Fibroblast of upper back skin (primary cell): Measurements from ENCODE around the gene C18orf63.

Experiments used
- DNase-seq: peaks from one replicate; pipeline ENCODE4 v3.0.0-alpha.2; 2013

C18orf63 gene

GRCh38 chr18:74331404-74331803, 15.8 kb downstream of the C18orf63 start:
- DNase-seq, result peak; percentile 39

GRCh38 chr18:74333091-74333490, 17.5 kb downstream of the C18orf63 start:
- DNase-seq, result no peak

DNA sequence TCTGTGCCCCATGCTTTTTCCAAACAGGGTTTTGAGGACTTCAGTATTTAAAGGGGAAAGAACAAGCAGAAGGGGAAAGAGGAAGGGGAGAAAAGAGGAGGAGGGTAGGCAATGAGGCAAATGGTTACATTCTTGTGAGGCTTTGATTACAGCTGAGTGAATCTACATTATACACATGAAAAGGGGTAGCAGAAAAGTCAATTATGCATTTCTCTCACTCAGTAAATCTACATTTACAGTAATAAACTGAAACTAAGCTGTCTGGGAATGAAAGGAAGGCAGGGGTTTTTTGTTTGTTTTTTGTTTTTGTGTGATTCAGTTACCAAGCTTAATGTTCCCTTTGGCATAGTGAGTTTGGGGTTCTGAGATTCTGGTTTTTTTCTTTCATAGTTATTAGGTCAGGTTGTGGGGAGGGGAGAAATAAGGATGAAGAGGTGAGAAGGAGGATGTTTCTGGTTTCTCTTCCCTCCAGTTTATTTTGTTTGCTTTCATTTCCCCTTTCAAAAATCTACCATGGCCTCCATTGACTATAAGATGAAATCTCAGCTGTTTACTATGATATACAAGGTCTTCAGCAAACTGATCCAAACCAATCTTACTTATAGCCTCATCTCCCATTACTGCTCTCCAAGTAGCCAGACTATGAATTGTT, 18.7 kb downstream of the C18orf63 start:
- no peak for DNase-seq

DNA sequence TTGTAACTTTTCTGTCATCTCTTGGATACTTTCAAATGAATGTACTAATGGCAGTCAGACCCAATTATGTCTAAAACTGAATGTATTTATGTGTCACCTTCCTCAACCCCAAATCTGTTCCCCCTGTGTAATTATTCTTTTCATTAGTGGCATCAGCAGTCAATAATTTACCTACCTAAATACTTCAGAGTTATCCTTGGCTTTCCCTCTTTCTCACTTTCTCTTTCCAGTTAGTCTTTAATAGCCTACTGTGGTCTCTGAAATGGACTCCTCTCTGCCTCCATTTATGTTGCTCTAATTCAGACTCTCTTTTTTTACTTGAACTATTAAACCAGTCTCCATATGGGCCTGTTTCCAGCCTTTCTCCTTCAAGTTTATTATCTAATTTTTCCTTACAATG, 21.0 kb downstream of the C18orf63 start:
- no peak for DNase-seq

DNA sequence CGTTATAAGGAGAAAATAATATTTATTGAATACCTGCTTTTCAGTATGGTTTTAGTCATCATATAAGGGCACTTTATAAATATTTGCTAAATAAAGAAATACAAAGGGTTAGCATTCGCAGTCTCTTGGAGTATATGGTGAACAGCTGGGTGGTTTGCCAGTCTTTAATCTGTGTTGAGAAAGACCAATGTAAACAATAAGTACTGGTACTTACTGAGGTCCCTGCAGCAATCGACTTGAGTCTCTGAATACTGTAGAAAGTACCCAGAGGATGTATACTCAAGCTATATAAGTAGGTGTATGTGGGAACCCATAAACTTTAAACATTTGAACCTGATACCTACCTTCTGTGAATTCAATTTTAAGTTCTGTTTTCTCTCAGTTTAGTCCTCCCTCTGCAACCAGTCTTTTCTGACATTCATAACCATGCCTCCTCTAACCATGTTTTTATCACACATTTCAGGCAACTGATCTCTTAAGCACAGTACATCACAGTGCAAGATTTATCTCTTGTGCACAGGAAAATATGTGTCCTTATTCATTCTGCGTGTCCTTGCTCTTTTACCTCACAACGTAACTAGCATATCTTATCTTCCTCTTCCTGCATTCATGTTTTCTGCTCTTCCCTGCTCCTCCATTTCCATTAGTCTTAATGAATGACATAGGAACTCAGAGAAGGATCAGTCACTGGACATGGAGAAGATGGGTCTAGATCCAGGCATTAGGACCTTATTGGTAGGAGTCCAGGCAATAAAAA, 21.7 kb downstream of the C18orf63 start:
- no peak for DNase-seq

DNA sequence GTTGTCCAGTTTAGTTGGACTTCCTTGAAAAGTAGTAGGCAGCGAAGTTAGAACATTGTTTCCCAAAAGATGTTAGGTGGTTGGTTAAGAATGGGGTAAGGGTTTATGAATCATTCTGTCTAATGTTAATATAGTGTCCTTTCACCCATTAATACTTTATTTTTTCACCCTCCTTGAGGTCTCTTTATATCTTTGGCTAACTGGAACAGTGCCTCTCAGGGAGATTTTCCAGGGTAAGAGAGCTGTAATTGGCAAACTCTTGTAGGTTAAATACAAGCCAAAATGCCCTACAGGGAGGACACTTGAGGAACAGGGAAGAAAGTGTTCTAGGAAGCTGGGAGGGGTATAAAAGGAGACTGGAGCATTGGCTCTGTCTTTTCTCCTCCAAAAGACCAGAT, 22.3 kb downstream of the C18orf63 start:
- no peak for DNase-seq

DNA sequence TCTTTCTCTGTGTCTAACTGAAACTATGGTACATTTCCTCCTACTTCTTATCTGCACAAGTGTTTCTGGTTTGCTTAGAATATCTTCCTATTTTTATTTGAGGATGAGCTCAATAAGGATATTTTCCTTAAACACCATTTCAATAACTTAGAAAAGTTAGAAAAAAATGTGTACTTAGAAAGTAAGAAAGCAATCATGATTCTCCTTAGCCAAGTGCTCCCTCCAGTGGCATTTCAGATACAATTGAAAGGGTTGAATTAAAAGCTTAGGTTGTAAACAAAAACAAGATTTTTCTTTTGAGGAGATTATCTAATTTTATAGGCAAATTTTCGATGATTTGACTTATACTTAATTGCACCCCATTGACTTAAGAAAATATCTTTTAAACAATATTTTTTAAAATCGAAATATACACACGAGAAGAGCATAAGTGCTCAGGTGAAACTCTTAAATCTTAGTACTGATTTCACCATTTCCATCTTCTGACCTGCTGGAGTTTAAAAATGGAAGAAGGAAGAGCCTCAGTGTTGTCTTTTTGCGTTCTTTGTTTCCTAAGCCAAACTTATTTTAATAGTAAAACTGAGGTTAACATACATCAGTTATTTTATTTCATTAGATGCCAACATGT, 26.9 kb downstream of the C18orf63 start:
- peak; percentile 68 for DNase-seq

- no peak for DNase-seq
Observed at GRCh38 chr18:74346206-74346605, 30.6 kb downstream of the C18orf63 start.

- no peak for DNase-seq
Observed at GRCh38 chr18:74348581-74348980, 32.9 kb downstream of the C18orf63 start.

GRCh38 chr18:74351354-74351753, 35.7 kb downstream of the C18orf63 start:
- peak; percentile 65 for DNase-seq

DNA sequence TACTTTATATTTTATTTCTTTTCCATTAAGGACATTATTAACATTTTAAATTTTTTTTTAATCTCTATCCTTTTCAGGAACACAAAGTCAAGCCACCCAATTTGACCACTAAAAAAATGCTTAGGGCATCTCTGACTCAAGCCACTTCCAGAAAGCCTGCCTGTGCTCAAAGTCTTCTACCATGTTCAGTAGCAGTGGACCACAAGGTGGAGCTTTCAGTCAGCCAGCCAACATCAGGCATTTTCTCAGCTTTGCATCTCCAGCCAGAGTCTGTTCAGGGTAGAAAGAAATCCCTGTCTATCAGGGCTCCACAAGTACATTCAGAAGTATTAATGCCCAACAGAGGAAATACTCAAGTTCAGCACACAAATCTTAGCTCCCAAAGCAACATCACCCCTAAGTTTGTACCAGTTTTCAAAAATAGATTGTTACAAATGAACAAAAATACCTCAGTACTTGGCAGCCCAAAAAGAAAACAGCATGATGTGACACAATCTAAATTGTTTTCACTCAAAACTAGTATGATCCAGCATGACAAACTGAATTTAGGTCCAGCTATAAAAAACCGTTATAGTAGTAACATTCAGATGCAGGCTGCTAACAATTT, 37.6 kb downstream of the C18orf63 start:
- DNase-seq, result peak; percentile 72

- no peak for DNase-seq
Observed at GRCh38 chr18:74356959-74357358, 41.3 kb downstream of the C18orf63 start.

GRCh38 chr18:74360852-74361655, 45.4 kb downstream of the C18orf63 start:
- DNase-seq, result no peak

GRCh38 chr18:74367905-74368304, 52.3 kb downstream of the C18orf63 start:
- no peak for DNase-seq

- DNase-seq, result no peak
Observed at GRCh38 chr18:74368901-74369705, 53.5 kb downstream of the C18orf63 start.

DNA sequence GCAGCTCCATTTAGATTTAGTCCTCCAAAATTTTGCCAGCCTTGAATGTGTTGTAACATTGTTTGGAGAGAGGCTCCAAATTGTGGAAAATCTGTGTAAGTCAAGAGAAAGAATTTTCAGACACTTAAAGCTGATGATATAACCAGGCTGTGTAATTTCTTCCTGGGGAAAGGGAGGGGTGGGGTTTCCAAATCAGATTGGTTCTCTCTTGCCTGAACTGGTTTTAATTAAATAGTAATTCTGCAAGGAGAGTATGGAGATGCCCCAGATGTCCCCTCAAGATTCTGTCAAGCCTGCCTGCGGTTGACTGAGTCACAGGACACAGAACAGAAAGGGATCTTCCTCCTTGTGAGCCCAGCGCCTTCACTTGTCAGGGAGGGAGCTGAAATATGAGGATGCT, 54.5 kb downstream of the C18orf63 start:
- peak; percentile 86 for DNase-seq

- no peak for DNase-seq
Observed at GRCh38 chr18:74373428-74373827, 57.8 kb downstream of the C18orf63 start.

- peak; percentile 31 for DNase-seq
Observed at GRCh38 chr18:74375999-74376398, 60.4 kb downstream of the C18orf63 start.

DNA sequence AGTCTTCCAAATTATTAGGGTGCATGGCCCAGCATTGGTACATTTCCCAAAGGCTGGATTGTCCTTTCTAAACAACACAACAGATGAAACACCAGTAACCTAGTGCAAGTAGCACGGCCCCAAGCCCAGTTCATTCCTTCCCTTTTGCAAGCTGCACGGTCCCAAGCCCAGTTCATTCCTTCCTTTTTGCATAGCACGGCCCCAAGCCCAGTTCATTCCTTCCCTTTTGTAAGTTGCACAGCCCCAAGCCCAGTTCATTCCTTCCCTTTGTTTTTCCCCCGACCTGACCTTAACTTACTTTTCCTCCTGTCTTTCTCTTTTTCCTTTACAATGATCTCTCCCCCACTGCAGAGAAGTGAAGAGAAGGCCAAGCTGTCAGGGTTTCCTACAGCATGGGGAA, 60.9 kb downstream of the C18orf63 start:
- no peak for DNase-seq

DNA sequence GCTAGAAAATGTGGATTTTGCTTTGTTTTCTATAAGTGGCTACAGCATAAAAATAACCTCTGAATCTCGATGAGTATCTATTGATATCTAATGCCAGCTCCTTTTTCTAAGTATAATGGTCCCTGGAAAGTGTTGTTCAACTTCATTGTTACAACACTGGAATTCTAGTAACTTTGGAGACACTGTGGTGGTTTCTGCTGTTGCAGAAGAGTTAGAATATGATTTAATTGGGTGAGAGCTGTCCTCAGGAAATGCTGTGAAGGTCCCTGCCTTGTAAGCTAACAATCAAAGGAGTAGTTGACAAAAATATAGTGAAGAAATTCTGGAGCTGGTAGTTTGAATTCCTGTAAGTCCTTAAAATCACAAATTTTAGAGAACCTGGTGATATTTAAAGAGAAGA, 62.1 kb downstream of the C18orf63 start:
- no peak for DNase-seq

- no peak for DNase-seq
Observed at GRCh38 chr18:74378179-74378682, 62.6 kb downstream of the C18orf63 start.

- no peak for DNase-seq
Observed at GRCh38 chr18:74380916-74381315, 65.3 kb downstream of the C18orf63 start.
